ENCODE results near the gene PTPRQ.
A peak's percentile ranks its signal among the peaks of the same experiment; 100 is the strongest.
"Not testable (repeated sequence)": the region's sequence is repeated elsewhere in the genome, so short reads cannot be mapped to it uniquely, and the experiment has no call there.

Gene PTPRQ

DNA sequence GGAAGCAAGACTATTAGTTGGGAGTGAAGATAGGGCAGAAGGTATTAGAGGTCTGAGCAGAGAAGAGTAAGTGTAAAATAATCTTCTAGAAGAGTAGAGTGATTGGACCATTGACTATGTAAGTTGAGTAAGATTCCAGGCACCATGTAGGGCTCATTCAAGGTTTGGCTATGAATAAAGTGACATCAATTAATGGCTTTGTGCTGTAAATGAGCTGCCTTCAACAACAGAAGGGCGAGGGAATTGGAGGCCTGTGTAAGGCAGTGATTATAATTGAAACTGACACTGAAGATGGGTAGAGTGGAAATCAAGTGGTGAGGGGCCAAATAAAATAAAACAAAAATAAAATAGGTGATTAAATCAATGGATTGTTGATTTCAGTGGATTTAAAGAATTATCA, 26.4 kb downstream of the PTPRQ start:
- DNase-seq (ENCODE audit: low read depth), result no peak

DNA sequence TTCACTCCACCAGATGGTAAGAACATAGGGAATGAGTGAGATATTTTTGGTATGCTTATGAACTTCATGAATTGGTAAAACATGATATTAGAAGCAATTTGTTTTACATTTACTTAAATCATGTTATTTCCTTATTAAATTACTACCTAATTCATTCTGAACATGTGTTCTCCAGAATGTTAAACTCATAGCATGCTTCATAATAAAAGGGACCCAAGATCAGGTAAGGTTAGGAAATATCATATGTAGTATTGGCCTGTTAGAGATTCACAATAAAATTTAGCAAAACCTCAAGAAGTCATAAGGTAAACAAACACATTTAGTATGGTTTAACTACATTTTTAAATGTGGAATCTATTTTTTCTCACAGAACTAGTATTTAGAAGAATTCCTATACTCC, 28.2 kb downstream of the PTPRQ start:
- peak; percentile 40 for DNase-seq (ENCODE audit: low read depth)

DNA sequence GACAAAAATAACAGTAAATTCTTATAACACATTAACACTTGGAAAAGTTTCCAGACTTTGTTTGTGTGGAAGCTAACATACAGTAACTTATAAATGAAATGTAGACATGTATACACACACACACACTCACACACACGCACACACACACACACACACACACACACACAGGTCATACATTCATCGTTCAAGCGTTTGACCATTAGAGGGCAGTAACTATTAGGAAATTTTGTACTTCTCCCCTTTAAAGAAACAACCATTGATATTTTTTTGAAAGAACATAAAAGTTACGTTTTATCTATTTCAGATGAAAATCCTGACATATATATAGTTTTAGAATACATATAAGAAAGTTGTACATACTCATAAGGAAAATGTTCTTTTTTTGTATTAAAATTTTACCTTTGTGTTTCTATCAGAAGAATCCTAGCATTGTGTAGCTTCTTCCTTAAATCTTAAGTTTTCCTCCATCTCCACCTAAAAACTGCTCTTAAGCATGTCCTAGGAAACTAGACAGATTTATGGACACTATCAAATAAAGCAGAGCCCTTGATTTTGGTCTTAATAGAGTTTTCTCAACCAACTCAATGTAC, 29.0 kb downstream of the PTPRQ start:
- DNase-seq (ENCODE audit: low read depth), result peak; percentile 66

DNA sequence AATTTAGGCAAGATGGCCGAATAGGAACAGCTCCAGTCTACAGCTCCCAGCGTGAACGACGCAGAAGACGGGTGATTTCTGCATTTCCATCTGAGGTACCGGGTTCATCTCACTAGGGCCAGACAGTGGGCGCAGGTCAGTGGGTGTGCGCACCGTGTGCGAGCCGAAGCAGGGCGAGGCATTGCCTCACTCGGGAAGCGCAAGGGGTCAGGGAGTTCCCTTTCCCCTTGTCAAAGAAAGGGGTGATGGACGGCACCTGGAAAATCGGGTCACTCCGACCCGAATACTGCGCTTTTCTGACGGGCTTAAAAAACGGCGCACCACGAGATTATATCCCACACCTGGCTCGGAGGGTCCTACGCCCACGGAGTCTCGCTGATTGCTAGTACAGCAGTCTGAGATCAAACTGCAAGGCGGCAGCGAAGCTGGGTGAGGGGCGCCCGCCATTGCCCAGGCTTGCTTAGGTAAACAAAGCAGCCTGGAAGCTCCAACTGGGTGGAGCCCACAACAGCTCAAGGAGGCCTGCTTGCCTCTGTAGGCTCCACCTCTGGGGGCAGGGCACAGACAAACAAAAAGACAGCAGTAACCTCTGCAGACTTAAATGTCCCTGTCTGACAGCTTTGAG, 33.6 kb downstream of the PTPRQ start:
- DNase-seq (ENCODE audit: low read depth), result not testable (repeated sequence)

DNA sequence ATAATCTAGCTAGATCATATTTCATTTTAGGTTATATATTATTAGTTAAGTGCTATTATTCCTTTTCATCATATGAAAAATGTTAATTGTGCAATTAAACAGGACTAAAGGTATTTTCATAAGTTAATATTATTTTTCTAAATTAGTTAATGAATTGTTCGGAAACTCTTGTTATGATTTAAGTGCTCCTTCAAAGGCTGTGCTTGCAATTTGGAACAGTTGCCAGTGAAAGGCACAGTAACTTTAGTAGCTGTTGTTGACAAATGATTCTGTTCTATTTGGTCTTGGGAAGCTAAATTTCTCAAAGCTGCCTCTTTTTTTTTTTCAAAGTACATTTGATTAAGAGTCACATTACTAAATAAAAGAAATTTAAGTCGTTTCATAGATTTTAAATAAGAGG, 40.7 kb downstream of the PTPRQ start:
- no peak for DNase-seq (ENCODE audit: low read depth)

DNA sequence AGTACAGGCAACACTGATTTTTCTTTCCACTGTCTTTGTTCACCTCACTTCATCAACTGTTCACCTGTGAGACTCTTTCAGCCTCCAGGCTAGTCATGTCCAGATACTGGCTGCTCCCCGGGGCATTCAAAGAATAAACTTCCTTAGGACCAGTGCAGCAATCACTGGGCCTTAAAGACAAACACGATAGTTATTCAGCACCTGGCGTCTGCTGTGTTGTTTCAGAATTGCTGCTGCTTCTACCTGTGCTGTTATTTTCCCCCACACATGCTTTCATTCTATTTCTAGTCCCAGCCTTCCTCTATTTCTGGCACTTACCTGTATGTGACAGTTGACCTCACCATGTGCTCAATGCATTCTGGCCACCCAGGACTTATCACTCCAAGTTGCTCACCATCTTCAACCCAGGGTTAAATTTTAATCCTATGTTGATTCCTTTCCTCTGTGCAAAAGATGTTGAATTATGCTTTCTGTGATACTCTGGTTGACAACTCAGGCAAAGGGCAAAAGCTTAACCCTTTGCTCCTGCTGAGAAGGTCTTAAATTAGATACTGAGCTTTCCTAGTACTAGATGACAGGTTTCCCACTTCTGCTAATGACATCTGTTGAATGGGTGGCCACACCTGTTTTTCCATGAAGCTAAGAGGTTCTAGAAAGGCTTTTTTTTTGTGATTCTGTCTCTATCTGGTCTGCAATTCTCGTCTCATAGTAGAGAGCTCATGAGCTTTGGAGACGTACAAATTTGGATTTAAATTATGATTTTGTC, 41.4 kb downstream of the PTPRQ start:
- DNase-seq (ENCODE audit: low read depth), result no peak

DNA sequence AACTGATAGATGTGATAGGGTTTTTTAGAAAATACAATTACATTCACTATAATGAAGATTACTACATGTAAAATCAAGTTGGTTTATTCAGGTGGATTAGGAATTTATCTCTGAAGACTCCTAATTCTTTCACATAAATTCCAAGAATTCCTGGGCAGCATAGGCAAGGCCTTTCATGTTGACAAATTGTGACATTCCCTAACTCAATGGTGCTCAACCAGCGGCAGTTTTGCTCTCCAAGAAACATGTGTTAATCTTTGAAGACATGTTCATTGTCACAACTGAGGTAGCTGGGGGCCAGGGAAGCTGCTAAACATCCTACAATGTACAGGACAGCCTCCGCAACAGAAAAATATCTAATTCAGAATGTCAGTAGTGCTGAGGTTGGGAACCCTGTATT, 46.3 kb downstream of the PTPRQ start:
- peak; percentile 27 for DNase-seq (ENCODE audit: low read depth)

DNA sequence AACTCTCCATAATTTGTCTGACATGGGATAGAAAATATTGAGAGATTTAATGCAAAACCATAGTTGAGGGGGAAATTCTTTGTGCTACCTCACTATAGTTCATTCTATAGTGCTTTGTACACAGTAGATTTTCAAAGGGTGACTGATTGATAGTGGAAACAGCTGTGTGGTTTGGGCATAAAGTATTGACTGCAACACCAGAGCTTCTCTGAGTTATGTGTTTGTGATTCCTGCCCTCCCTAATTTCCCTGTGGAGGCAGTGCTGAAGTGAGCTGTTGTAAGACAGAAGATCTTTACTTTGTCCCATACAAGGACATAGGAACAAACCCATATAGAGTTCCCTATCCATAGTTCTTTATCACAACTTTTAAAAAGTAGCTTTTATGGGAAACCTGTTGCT, 47.1 kb downstream of the PTPRQ start:
- DNase-seq (ENCODE audit: low read depth), result no peak

DNA sequence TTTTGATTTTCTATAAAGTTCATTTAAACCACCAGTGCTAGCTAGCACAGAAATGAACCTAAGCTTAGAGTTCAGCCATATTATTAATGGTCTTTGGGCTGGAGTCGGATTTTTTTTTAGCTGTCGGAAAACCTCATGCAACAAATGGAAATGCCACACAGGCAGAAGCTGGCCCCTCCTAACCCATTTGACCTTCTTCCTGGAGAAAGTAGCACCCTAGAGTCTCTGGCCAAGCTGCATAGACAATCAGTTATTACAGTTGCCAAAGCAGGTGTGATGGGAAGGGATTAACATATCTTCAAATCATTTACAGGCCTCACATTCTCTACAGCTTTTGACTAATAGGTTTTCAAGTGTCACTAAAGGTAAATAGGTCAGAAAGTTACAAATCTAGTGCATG, 49.4 kb downstream of the PTPRQ start:
- no peak for DNase-seq (ENCODE audit: low read depth)

DNA sequence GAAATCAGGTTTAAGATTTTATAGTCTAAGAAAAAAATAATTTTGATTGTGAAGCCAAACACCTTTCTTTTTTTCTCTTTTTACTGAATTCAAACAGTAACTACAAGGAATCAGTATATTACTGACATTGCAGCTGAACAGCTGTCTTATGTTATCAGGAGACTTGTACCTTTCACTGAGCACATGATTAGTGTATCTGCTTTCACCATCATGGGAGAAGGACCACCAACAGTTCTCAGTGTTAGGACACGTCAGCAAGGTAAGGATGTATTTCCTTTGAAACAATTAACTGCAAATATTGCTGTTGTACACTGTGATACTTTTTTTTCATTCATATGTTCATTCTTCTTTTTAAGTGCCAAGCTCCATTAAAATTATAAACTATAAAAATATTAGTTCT, 50.8 kb downstream of the PTPRQ start:
- DNase-seq (ENCODE audit: low read depth), result no peak

DNA sequence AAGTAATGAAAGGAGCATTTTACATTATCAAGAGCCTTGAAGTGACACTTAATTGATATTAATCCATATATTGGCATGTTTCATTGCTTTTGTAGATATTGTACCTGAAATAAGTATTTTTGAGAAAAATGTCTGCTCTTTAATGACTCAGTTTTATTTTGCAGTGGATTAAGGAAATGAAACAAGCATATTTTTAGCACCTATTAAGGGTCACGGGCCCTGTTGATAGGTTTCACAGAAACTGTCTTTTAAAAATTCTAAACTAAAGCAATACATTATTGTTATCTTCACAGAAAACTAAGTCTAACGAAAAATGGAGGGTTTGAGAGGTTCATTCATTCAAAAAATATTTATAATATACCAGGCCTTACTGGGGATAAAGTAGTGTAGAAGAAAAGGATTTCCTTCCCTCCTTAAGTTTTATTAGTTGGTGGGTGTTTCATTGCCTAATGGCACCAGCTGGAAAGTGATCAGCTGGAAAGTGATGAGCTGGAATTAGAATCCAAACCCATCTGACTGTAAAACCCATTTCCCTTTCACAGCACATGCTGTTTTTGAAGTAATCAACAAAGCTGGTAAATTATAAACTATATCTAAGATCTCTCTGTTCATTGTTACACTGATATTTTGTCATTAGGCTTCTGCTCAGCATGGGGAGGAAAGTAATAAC, 54.2 kb downstream of the PTPRQ start:
- no peak for DNase-seq (ENCODE audit: low read depth)

DNA sequence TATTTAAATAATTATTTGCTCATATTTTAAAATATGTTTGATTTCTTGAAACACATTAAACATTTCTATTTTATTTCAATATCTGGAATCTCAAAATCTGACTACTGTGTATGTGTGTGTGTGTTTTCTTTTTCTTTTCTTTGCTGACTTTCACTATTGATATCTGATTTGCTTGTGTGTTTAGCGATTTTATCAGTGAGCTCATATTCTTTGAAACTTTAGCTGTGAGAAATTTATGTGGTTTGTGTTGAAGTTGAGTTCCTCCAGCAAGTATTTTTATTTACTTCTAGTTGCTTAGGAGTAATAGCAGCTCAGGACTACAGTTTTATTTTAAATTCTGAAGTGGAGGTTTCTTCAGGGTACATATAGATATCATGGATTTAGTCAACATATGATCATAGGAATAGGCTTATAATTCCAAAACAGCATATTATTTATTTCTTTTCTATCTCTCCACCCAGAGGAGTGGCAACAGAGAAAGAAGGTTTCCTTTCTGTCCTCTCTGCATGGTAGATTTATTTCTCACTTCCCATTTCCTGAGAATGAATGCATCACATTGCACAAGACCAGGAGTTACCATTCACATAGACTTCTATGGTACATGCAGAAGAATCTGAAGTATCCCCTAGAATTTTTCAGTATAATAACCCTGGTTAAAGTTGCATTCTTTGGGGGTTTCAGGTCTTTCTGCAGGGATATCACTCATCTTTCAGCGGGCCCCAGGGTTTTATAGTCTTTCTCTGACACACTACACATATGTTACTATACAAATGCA, 60.5 kb downstream of the PTPRQ start:
- DNase-seq (ENCODE audit: low read depth), result peak; percentile 32

DNA sequence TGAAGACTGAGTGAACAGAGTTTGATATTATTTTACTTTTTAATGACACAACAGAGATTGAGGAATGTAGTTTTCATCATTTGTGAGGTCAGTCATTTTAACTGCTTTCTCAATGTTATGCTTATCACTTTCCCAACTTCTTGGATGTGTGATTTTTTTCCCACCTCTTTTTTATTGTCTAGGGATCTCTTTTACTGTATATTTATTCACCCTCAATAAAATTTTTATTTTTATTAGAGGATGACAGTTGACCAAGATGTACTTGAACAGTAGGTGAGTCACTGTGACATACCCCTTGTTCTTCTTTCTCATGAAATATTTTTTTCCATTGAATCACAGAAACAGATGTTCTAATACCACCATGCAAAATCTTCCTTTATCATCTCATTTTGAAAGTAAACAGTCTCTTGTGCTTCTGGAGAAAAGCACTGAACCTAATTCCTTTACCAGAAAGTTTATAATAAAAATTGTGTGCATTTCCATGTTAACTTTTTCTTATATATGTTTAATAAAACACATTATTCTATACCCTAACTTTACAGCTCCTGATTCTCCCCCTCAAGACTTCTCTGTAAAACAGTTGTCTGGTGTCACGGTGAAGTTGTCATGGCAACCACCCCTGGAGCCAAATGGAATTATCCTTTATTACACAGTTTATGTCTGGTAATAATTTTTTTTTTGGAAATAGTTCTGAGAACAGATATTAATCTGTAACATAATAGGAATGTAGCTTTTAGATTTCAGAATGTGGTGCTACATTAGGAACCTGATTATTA, 65.9 kb downstream of the PTPRQ start:
- DNase-seq (ENCODE audit: low read depth), result peak; percentile 91

DNA sequence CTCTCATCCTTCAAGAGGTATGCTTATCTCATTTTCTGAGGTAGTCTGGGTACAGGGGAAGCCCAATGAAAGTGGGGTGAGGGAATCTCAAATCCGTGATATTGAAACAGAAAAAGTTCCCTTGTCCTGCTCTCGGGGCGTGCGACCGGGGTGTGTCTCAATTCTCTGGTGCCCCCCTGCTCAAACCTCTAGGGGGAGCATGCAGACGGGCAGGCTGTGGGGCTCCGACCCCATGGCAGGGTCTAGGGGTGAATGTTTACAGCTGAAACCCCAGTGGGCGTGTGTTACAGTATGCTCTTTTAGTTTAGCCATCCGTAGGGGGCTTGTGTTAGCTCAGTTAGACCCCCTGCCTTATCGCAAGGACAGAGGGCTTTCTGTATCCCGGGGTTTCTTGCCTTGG, 68.7 kb downstream of the PTPRQ start:
- DNase-seq (ENCODE audit: low read depth), result no peak

DNA sequence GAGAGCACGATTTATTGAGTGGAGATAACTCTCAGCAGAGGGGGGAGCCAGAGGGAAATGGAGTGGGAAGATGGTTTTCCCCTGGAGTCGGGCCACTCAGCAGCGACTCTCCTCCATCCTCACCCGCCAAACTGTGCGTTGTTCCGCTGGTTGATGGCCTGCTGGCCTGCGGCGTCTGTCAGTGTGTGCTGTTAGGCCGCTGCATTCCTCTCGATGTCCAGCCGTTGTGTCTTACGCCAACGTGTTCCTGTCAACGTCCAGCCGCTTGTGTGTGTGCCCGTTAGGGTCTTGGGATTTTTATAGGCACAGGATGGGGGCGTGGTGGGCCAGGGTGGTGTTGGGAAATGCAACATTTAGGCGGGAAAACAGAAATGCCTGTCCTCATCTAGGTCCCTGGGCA, 69.2 kb downstream of the PTPRQ start:
- no peak for DNase-seq (ENCODE audit: low read depth)

DNA sequence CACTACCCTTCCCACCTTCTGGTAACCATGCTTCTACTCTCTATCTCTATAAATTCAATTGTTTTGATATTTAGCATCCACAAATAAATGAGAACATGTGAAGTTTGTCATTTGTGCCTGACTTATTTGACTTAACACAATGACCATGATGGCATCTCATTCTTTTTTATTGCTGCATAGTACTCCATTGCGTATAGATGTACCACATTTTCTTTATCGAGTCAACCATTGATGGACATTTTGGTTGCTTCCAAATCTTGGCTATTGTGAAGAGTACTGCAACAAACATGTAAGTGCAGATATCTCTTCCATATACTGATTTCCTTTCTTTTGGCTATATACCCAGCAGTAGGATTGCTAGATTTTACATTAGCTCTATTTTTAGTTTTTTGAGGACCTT, 73.6 kb downstream of the PTPRQ start:
- no peak for DNase-seq (ENCODE audit: low read depth)

DNA sequence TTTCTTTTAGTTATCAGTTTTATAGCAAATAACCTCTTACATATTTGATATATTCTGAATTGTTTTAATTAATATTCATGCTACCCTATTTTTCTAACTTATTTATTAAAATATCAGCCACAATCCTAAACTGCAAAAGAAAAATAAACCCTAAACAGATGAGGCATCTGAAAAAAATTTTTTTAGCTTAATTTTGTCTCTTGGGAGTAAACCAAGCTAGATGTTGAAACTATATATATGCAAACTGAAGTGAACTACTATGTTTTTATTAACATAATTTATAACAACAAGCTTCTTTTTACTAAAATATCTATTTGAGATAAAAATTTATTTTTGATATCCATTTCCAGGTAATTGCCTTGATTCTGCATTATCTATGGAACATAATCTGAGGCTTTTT, 87.6 kb downstream of the PTPRQ start:
- DNase-seq (ENCODE audit: low read depth), result no peak

DNA sequence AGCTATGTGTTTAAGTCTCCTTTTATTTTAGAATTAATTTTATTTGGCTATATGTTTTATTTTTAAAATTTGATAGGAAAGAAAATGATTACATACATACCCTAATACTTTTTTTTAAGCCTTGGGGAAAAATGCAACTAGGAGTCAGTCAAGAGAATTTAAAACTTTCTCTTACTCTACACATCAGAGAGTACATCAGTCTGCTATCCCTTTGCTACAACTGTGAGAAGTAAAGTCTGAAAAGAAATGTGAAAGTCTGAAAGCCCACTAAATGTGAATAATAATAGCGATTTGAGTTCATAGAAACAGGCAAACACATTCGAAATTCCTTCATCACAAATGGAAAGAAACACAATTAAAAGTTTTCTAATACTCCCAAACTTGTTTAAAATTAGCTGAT, 95.0 kb downstream of the PTPRQ start:
- no peak for DNase-seq (ENCODE audit: low read depth)

DNA sequence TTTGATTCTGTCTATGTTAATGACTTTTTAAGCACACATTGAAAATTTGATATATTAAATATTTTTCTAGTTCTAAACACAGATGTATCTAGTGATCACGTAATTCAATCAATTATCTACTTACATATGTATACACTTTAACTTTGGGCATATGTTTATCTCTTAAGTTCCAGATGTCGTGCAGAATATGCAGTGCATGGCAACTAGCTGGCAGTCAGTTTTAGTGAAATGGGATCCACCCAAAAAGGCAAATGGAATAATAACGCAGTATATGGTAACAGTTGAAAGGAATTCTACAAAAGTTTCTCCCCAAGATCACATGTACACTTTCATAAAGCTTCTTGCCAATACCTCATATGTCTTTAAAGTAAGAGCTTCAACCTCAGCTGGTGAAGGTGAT, 105.3 kb downstream of the PTPRQ start:
- no peak for DNase-seq (ENCODE audit: low read depth)

DNA sequence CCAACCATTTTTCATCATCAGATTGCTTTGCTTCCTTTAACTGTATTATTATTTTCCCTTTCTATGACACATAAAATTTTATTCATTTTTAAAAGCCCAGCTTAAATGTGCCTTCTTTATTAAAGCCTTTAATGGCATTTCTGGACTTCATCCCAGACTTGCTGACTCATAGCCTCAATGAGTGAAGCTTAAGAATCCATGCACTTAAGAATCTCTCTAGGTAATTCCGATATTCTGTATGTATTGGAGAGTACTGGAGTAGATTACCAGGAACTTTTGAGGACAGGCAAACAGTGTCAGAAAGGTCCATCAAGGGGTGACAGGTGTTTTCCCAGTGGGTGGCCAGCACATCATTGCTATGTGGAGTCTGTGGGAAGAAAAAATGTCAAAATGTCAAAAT, 107.9 kb downstream of the PTPRQ start:
- DNase-seq (ENCODE audit: low read depth), result peak; percentile 98

DNA sequence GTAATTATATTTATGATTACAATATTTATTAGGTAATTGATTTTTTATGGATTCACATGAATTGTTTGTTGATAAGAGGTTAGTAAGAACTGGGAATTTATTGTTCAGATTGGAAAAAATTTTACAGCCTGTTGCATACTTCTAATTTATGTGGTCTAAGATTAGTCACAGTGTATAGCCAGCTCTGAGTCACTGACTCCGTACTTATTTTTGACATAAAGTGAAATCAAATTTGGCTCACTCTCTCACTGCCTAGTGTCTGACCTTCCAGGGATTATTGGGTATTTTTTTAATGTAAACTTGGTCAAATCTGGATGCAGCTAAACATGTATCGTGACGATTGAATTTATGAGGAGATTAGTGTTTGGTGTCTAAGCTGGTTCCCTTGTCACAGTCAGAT, 109.3 kb downstream of the PTPRQ start:
- peak; percentile 93 for DNase-seq (ENCODE audit: low read depth)

DNA sequence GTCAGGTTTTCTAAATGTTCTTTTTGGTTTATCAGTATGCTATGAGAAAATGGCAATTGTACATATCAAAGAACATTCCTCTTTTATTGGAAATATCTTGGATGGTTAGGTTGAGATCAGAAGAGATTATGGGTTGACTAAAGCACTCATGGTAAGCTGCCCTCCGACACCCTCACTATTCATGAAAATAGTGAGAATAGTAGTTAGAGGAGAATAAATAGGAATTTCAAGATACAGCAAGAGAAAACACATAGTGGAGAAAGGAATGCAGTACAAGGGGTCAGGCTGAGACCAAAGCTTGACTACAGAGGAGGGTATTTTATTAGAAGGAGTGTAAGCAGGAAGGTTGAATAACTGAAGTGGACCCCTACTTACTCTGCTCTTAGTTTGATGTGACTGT, 112.5 kb downstream of the PTPRQ start:
- DNase-seq (ENCODE audit: low read depth), result peak; percentile 64

All from EH (cell line).